ENCODE data around the gene FLNC. TPM values are rescaled to one million over a fixed set of nuclear protein-coding genes. Genes with fewer than 3 reads are reported as not detected.

Gene FLNC
- total and polyA plus RNA-seq, 9 of the 15 experiments (the other 6 are each of a cell fraction or from before 2014, with no cell fraction given), result 0.90 to 155 (median 28.8) TPM

GRCh38 chr7:128879939-128880746 is 49.9 kb downstream of the FLNC start (continued):
- TF ChIP-seq ELK1 (CRISPR knock-in tag; IDR thresholded peaks at IDR 0.05) (no peak), JUN (IDR thresholded peaks at IDR 0.05; ENCODE audit: borderline replicate concordance, low read depth, low read length) (no peak), JUN (CRISPR knock-in tag; IDR thresholded peaks at IDR 0.05; ENCODE audit: borderline replicate concordance) (no peak), MAZ (CRISPR knock-in tag; conservative IDR thresholded peaks at IDR 0.05 in 1 of 2, IDR thresholded peaks at IDR 0.05 in 1 of 2) (peak; percentile 69 to 83; a peak in 2 of 4 replicates), XRCC3 (IDR thresholded peaks at IDR 0.05) (no peak), ZFP1 (CRISPR knock-in tag; IDR thresholded peaks at IDR 0.05) (no peak), KLF10 (CRISPR knock-in tag; IDR thresholded peaks at IDR 0.05) (no peak), ESRRB (CRISPR knock-in tag; IDR thresholded peaks at IDR 0.05; ENCODE audit: borderline replicate concordance) (no peak), SOX6 (IDR thresholded peaks at IDR 0.05) (no peak), PYGO2 (tag; IDR thresholded peaks at IDR 0.05) (no peak), WHSC1 (IDR thresholded peaks at IDR 0.05; ENCODE audit: low read length) (no peak), ZNF76 (CRISPR knock-in tag; IDR thresholded peaks at IDR 0.05; ENCODE audit: borderline replicate concordance) (no peak), ZNF584 (CRISPR knock-in tag; IDR thresholded peaks at IDR 0.05; ENCODE audit: low read depth) (no peak), KDM1A (IDR thresholded peaks at IDR 0.05) (no peak), NFE2L1 (tag; IDR thresholded peaks at IDR 0.05; ENCODE audit: borderline replicate concordance, low read depth) (no peak), HNRNPUL1 (IDR thresholded peaks at IDR 0.05; ENCODE audit: low read length) (no peak), MEF2D (tag; conservative IDR thresholded peaks at IDR 0.05; ENCODE audit: low read depth) (no peak), HES1 (IDR thresholded peaks at IDR 0.05; ENCODE audit: low read depth) (no peak), GTF2E2 (tag; IDR thresholded peaks at IDR 0.05) (no peak), MITF (IDR thresholded peaks at IDR 0.05) (no peak), ZNF282 (CRISPR knock-in tag; IDR thresholded peaks at IDR 0.05) (no peak), FIP1L1 (IDR thresholded peaks at IDR 0.05; ENCODE audit: low read depth, low read length, poor library complexity, severe bottlenecking) (peak; percentile 52), ZNF274 (IDR thresholded peaks at IDR 0.05; ENCODE audit: borderline replicate concordance, low read depth, low read length) (no peak), ZNF445 (CRISPR knock-in tag; IDR thresholded peaks at IDR 0.05; ENCODE audit: low read depth) (no peak), ZNF12 (CRISPR knock-in tag; IDR thresholded peaks at IDR 0.05) (no peak), DNMT1 (IDR thresholded peaks at IDR 0.05) (no peak)
